Stimulated activated CD4-positive, alpha-beta T cell treated with anti-CD3 and anti-CD28 coated beads, Interleukin-12 subunit alpha, Interleukin-12 subunit beta, amount 100 ng/mL, for 24 hours (primary cell): ENCODE results near the gene MRPL54.
A peak's percentile ranks its signal among the peaks of the same experiment; 100 is the strongest.
"Not testable (repeated sequence)": the region's sequence is repeated elsewhere in the genome, so short reads cannot be mapped to it uniquely, and the experiment has no call there.

ENCODE experiments used
- DNase-seq, 2 experiments: peaks; one replicate each; pipeline ENCODE4 v3.0.0-alpha.2; 2020; ENCODE audit warnings: low read depth in 2 of 2

MRPL54 gene

GRCh38 chr19:3740431-3740830 lies 22.1 kb upstream of the MRPL54 start:
- DNase-seq, result no peak

DNA sequence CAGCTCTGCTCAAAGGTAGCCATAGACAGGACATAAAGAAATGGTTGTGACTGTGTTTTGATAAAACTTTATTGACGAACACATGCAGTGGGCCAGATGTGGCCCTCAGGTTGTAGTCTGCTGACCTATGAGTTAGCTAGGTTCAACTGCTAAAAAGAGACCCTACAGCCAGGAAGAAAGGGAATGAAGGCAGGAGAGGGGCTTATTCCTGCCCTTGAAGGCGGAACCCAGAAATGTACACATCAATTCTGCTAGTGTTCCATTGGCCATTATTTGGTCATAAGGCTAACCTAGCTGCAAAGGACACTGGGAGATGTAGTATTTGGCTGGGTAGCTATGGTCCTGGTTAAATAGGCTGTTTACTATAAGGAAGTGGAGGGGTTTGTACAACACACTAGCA lies 19.0 kb upstream of the MRPL54 start:
- DNase-seq, result no peak

DNA sequence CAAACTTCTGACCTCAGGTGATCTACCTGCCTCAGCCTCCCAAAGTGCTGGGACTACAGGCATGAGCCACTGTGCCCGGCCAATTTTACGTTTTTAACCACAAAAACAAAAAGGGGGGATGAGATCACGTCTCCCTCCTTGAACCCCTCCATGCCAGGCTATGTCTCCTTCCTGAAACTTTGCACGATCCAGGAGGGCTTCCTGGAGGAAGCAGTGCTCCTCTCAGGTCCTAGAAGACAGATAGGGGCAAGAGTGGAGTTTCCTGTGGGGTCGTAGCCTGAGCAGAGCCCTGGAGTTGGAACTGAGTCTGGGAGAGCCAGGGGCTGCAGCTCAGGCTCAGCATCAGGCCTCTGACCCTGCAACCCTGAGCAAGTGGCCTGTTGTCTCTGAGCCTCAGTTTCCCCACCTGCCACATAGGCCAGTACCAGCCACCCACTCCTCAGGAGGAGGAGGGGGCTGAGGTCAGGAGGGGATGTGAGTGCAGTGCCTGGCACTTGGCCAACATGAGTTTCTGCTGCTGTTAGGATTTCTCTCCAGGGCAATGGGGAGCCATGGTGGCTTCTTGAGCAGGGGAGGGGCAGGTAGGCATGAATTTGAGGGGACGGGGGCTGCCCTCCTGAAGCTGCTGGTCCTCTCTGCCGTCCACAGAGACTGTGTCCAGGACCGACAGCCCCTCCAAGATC lies 17.0 kb upstream of the MRPL54 start:
- no peak for DNase-seq

DNA sequence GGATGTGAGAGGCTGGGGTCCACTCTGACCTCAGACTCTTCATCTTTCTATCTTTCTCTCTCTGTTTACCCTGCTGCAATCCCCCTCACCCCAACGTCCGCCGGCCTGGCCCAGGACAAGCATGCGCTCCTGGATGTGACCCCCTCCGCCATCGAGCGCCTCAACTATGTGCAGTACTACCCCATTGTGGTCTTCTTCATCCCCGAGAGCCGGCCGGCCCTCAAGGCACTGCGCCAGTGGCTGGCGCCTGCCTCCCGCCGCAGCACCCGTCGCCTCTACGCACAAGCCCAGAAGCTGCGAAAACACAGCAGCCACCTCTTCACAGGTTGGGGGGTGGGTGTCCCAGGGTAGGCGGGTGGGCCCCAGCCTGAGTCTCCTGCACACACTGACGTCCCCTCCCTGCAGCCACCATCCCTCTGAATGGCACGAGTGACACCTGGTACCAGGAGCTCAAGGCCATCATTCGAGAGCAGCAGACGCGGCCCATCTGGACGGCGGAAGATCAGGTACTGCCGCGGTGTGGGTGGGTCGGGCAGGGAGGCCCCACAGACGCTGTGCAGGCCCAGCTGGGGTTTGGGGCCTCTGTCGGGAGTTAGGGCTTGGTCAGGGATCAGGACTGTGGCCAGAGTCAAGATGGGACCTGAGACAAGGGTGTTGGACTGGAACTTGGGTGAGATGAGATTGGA lies 16.0 kb upstream of the MRPL54 start:
- no peak for DNase-seq

GRCh38 chr19:3748965-3749364 lies 13.5 kb upstream of the MRPL54 start:
- no peak for DNase-seq

DNA sequence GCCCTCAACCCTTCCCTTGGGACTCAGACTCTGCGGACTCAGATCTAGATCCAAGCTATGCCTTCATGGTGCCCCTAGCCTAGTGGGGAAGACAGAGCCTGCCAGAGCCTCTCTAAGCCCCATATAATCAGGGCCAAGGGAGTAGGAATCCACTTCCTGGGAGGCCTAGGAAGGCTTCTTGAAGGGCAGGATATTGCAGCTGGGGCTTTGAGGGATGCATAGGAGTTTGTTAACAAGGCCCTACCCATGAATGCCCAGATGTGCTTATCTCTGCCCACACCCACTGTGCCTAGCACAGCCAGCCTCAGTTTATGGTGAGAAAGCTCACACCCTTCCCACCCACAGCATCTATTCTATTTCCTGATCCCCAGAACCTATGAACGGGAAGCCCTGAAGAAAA lies 12.3 kb upstream of the MRPL54 start:
- no peak for DNase-seq

DNA sequence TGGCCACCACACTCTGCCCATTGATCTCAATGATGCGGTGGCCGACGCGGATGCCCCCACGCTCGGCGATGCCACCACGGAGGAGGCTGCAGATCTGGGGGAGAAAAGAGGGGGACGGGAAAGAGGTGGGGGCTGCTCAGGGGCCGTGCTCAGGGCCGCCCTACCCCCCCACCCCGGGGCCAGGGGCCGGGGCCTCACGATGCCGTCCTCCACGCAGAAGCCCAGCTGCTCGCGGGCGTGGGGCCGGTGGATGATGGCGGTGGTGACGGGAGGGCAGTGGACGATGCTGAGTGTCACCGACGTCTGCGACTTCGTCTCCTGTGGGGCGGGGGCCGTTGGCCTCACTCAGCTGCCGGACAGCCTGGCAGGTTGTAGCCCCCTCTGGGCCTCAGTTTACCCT lies 11.2 kb upstream of the MRPL54 start:
- no peak for DNase-seq

- DNase-seq, result no peak
These were observed 10.0 kb upstream of the MRPL54 start for GRCh38 chr19:3752492-3752891.

- DNase-seq, result no peak
These were observed 8.7 kb upstream of the MRPL54 start for GRCh38 chr19:3753631-3754410.

- DNase-seq, result not testable (repeated sequence)
These were observed 4.8 kb upstream of the MRPL54 start for GRCh38 chr19:3757705-3758104.

- not testable (repeated sequence) for DNase-seq
These were observed 4.2 kb upstream of the MRPL54 start for GRCh38 chr19:3758297-3758696.

- DNase-seq, result no peak
These were observed 2.8 kb upstream of the MRPL54 start for GRCh38 chr19:3759482-3760254.

DNA sequence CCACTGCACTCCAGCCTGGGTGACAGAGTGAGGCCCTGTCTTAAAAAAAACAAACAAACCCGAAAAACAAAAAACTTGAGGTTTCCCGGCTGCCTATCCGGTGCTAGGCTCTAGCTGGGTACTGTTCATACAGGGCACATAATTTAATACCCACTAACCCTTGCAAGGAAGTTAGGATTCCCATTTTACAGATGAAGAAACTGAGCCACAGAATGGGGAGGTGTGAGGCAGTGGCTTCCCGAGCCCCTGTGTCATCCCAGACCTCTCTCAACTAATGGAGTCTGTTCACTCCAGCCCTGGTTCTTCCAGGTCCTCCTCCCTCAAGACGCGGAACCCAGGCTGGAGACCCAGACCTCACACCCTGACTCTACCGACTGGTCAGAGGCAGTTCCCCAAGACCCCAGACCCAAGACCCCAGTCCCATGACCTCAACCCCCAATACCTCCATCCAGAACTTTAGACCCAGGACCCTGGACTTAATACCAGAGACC lies 1.6 kb upstream of the MRPL54 start:
- DNase-seq, result no peak

- peak; percentile 94 to 96 for DNase-seq
These were observed 926 bp upstream of the MRPL54 start, which contains the start of gene APBA3 for GRCh38 chr19:3761382-3762129. Gene APBA3, minus strand, starts transcription at chr19:3761692. Its CDS starts 1,428 bp downstream, at chr19:3760264.

DNA sequence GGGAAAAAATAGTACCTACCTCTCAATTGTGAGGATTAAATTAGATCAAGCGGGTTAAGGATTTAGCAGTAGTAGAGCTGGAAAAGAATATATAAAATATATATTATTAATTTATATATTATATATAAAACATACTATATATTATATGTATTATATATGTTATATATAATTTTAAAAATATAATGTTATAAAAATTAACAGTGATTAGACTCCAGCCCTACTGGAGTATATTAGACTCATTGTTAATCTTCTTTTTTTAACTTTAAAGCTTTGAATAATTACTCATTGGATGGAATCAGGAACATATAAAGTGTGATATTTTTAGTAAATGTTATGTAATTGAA lies 380 bp upstream of the MRPL54 start:
- no peak for DNase-seq

DNA sequence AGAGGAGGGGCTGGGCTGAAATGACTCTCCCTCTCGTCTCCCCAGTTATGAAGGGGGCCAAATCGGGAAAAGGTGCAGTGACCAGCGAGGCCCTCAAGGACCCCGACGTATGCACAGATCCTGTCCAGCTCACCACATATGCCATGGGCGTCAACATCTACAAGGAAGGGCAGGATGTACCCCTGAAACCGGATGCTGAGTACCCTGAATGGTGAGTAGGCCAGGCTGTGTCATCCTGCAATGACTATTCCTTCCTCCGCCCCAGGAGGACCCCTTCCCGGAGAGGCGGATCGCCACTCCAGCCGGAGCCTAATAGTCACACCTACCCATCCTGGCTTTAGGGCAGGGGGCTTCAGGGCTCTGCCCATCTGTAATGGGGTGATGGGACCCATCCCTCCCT lies 2.6 kb downstream of the MRPL54 start:
- no peak for DNase-seq

DNA sequence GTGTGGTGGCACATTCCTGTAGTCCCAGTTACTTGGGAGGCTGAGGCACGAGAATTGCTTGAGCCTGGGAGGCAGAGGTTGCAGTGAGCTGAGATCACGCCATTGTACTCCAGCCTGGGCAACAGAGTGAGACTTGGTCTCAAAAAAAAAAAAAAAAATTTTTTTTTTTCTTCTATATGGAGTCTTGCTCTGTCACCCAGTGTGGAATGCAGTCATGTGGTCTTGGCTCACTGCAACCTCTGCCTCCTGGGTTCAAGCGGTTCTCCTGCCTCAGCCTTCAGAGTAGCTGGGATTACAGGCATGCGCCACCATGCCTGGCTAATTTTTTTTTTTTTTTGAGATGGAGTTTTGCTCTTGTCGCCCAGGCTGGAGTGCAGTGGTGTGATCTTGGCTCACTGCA lies 3.3 kb downstream of the MRPL54 start:
- not testable (repeated sequence) for DNase-seq

DNA sequence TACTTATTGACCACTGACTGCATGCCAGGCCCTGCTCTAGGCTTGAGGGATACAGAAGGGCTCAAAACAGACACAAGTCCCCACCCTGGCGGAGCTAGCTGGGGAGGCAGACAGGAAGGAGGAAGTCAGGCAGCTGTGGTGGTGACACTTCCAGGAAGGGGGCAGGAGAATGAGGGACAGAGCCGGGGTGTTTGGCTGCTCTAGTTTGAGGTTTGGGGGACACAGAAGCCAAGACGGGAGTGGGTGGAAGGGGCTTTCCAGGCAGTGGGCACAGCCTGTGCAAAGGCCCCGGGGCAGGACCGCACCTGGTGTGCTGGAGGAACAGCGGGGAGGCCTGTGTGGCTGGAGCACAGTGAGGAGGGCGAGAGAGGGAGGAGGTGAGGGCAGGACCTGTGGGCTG lies 4.0 kb downstream of the MRPL54 start:
- DNase-seq, result no peak

GRCh38 chr19:3767050-3767449 lies 4.6 kb downstream of the MRPL54 start:
- no peak for DNase-seq

DNA sequence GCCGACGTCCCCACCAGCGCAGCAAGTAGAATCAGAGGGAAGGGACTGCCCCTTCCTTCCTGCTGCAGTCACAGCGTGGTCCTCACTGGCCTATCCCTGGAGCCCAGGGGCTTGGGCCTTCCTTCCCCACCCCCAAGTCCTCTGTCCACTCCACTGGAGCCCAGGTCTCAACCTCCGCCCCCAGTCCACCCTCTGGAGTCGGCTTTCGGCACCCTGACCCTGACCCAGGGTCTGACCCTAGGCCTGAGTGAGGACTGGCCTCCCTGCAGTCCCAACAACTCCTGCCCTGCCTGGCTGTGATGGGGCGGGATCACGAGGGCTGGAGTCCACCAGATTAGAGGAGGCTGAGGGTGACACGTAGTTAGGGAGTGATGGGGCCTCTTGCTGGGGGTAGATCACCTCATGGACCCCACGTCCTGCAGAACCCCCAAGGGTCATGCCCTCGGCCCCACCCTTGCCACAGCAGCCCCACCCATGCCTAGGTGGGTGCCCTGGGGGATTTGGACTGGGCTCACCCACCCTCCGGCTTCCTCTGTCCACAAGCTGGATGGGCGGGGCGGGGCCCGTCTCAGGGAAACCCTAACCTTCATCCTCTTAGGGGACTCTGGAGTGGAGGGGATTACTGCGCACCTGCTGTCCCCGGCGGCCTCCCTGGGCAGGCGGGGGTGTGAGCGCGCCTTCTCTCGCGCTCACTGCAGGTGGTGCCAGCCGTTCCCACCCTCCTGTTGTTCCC lies 5.7 kb downstream of the MRPL54 start:
- no peak for DNase-seq

DNA sequence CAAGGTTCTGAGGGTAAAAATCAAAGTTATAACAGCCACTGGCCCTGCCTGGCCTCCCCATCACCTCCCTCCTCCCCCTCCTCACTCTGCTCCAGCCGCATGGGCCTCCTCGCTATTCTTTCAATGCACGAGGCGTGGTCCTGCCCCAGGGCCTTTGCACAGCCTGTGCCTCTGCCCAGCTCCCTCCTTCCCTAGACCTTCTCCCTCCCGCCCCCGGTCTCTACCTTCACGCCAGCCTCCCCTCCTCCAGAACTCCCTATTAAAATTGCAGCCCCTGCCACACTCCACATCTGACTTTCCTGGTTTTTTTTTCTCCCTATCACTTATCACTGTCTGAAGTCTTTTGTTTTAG lies 6.2 kb downstream of the MRPL54 start:
- DNase-seq, result no peak
